K562 (cell line): ENCODE measurements around the gene ARHGAP18. TPM values are rescaled to one million over a fixed set of nuclear protein-coding genes. Genes with fewer than 3 reads are reported as not detected.
A peak's percentile ranks its signal among the peaks of the same experiment; 100 is the strongest.

Experiments used
- CREB5 ChIP-seq: fragments of 250-450 bp; sonication (Bioruptor Pico); IDR thresholded peaks from 2 replicates; pipeline ENCODE4 v1.5.0; 2020; ENCODE audit warnings: mild to moderate bottlenecking
- DDX20 ChIP-seq: fragments of 450-650 bp; IDR thresholded peaks from 2 replicates; pipeline ENCODE4 v1.6.1; 2016; ENCODE audit warnings: missing genetic modification characterization, low read depth, mild to moderate bottlenecking, missing compliant biosample characterization, moderate library complexity
- FOXJ2 ChIP-seq: fragments of 200-800 bp; sonication (Bioruptor generic); IDR thresholded peaks from 2 replicates; pipeline ENCODE4 v1.6.1; 2016; ENCODE audit warnings: missing genetic modification characterization, missing compliant biosample characterization
- FOXP1 ChIP-seq: sonication (generic); formaldehyde crosslinking; IDR thresholded peaks from 2 replicates; pipeline ENCODE4 v1.8.0; 2022; ENCODE audit warnings: mild to moderate bottlenecking, missing genetic modification reagents
- GTF2F1 ChIP-seq: IDR thresholded peaks from 2 replicates; pipeline ENCODE4 v1.6.1; 2011; ENCODE audit warnings: low read depth, low read length, improper control_type of control experiment
- KDM1A ChIP-seq, 2 experiments: fragments of 450-650 bp; IDR thresholded peaks; 2 replicates each; pipeline ENCODE4 v1.6.1; 2016; ENCODE audit warnings: mild to moderate bottlenecking in 2 of 2
- KDM5B ChIP-seq: fragments of 200-600 bp; sonication (generic); IDR thresholded peaks from 2 replicates; pipeline ENCODE4 v1.6.1; 2012; ENCODE audit warnings: low read depth, mild to moderate bottlenecking, moderate library complexity, low read length, control low read depth, inconsistent platforms; ENCODE audit not compliant: insufficient replicate concordance
- LARP7 ChIP-seq: fragments of 450-650 bp; IDR thresholded peaks from 2 replicates; pipeline ENCODE4 v1.6.1; 2016
- LEF1 ChIP-seq: fragments of 450-650 bp; IDR thresholded peaks from 2 replicates; pipeline ENCODE4 v1.6.1; 2016; ENCODE audit warnings: mild to moderate bottlenecking
- PRPF4 ChIP-seq: fragments of 200-400 bp; formaldehyde crosslinking; IDR thresholded peaks from one replicate; pipeline ENCODE4 v1.6.1; 2017; ENCODE audit warnings: low read length, low read depth, mild to moderate bottlenecking; ENCODE audit not compliant: insufficient read depth, poor library complexity, severe bottlenecking
- RFX7 ChIP-seq: fragments of 250-450 bp; sonication (Bioruptor Pico); IDR thresholded peaks from 2 replicates; pipeline ENCODE4 v1.5.1; 2021; ENCODE audit warnings: mild to moderate bottlenecking
- RREB1 ChIP-seq: fragments of 250-450 bp; sonication (Bioruptor Pico); IDR thresholded peaks from 2 replicates; pipeline ENCODE4 v1.4.0; 2020
- SIX5 ChIP-seq, 2 experiments: IDR thresholded peaks; 2 replicates each; pipeline ENCODE4 v1.6.1; 2011; ENCODE audit warnings: low read length in 2 of 2, borderline replicate concordance in 1 of 2, low read depth in 1 of 2, mild to moderate bottlenecking in 1 of 2, moderate library complexity in 1 of 2; ENCODE audit not compliant: insufficient read depth in 1 of 2
- SNRNP70 ChIP-seq: fragments of 200-400 bp; formaldehyde crosslinking; optimal IDR thresholded peaks from 2 replicates; pipeline ENCODE3; 2017; ENCODE audit warnings: low read depth, low read length
- SREBF1 ChIP-seq: fragments of 150-350 bp; IDR thresholded peaks from 2 replicates; pipeline ENCODE4 v1.6.1; 2014; ENCODE audit warnings: antibody characterized with exemption, low read depth, low read length, borderline replicate concordance
- TAF1 ChIP-seq: IDR thresholded peaks from 2 replicates; pipeline ENCODE4 v1.6.1; 2011; ENCODE audit warnings: mild to moderate bottlenecking, low read length, moderate library complexity; ENCODE audit not compliant: insufficient read depth, control insufficient read depth, severe bottlenecking; ENCODE audit errors: extremely low read depth
- TAL1 ChIP-seq: fragments of 450-650 bp; IDR thresholded peaks from 2 replicates; pipeline ENCODE4 v1.6.1; 2016; ENCODE audit warnings: mild to moderate bottlenecking
- TEAD4 ChIP-seq, 2 experiments: sonication (generic) in 1 of 2; formaldehyde crosslinking in 1 of 2; IDR thresholded peaks; 2 replicates each; pipeline versions ENCODE4 v1.6.1 to v1.8.0; 2012 to 2022; ENCODE audit warnings: borderline replicate concordance in 1 of 2, inconsistent platforms in 1 of 2, low read length in 1 of 2, mild to moderate bottlenecking in 1 of 2, missing genetic modification reagents in 1 of 2
- XRCC5 ChIP-seq: fragments of 200-400 bp; formaldehyde crosslinking; IDR thresholded peaks from 2 replicates; pipeline ENCODE4 v1.6.1; 2017; ENCODE audit warnings: low read depth, mild to moderate bottlenecking, low read length
- ZNF12 ChIP-seq: sonication (generic); formaldehyde crosslinking; IDR thresholded peaks from 2 replicates; pipeline ENCODE4 v1.4.0; 2020; ENCODE audit warnings: mild to moderate bottlenecking, missing genetic modification reagents
- ZZZ3 ChIP-seq: fragments of 450-650 bp; IDR thresholded peaks from 2 replicates; pipeline ENCODE4 v1.6.1; 2016; ENCODE audit warnings: antibody characterized with exemption, mild to moderate bottlenecking, moderate library complexity
- polyA plus RNA-seq, 8 experiments: library from polyadenylated mRNA; depleted of rRNA in 4 of 8; stranded (reverse) in 5 of 8; unstranded in 3 of 8; fragments of >200 nt; fragmentation: Nextera tagmentation in 2 of 8; fragmentation: Illumina TruSeq in 1 of 8; extraction: Ambion mirVana in 2 of 8; extraction: Trizol in 1 of 8; gene quantifications; 2 replicates each; pipeline versions ENCODE4 v1.2.1 to v1.2.3, GENCODE V29; 2011 to 2014; ENCODE audit warnings: inconsistent platforms in 1 of 8, missing spikeins in 1 of 8
- total RNA-seq, 7 experiments: library from RNA; depleted of rRNA in 6 of 7; stranded (reverse); fragments of >200 nt in 6 of 7; fragmentation: Illumina TruSeq in 2 of 7; extraction: Trizol in 2 of 7; gene quantifications; 2 replicates each; pipeline versions ENCODE4 v1.2.1 to v1.2.3, GENCODE V29; 2011 to 2021; ENCODE audit warnings: low replicate concordance in 1 of 7

Gene ARHGAP18
- total and polyA plus RNA-seq, 9 of the 15 experiments (the other 6 are each of a cell fraction or from before 2014, with no cell fraction given): 13.3 to 29.7 (median 21.1) TPM

- TF ChIP-seq RREB1 (CRISPR knock-in tag) (no peak), PRPF4 (no peak), LARP7 (no peak), ZZZ3 (no peak), FOXP1 (CRISPR knock-in tag) (no peak), XRCC5 (no peak), RFX7 (no peak), LEF1 (no peak), CREB5 (CRISPR knock-in tag) (no peak), KDM5B (no peak), TAL1 (no peak), TEAD4 (IDR thresholded peaks at IDR 0.05; ENCODE audit: low read length) (peak; percentile 59), TEAD4 (CRISPR knock-in tag; IDR thresholded peaks at IDR 0.05; ENCODE audit: borderline replicate concordance) (no peak), SNRNP70 (no peak), TAF1 (no peak), SIX5 (IDR thresholded peaks at IDR 0.05; ENCODE audit: borderline replicate concordance in 1 of 2, insufficient read depth in 1 of 2, low read depth in 1 of 2, low read length in 2 of 2) (no peak), KDM1A (IDR thresholded peaks at IDR 0.05) (0 out of 4 replicates have a peak, but pooled peaks of 1 of the 2 experiments have one; percentile 13), GTF2F1 (no peak), FOXJ2 (no peak), ZNF12 (CRISPR knock-in tag) (no peak), SREBF1 (no peak), DDX20 (tag) (no peak)
Observed at GRCh38 chr6:129641344-129641743, 68.6 kb downstream of the ARHGAP18 start (continued).
